Colonic mucosa (tissue), 4 donors: ENCODE data around the gene ADAMTS7. TPM values are rescaled to one million over a fixed set of nuclear protein-coding genes. Genes with fewer than 3 reads are reported as not detected.
"Not testable (repeated sequence)": the region's sequence is repeated elsewhere in the genome, so short reads cannot be mapped to it uniquely, and the experiment has no call there.

ENCODE experiments used
- DNase-seq: peaks from one replicate; pipeline ENCODE4 v3.0.0-alpha.2; 2020
- H3K27ac ChIP-seq: fragments of 200-600 bp; one replicate; pipeline ENCODE4 v1.8.0; 2021
- H3K27me3 ChIP-seq: fragments of 200-600 bp; one replicate; pipeline ENCODE4 v1.8.0; 2021
- H3K36me3 ChIP-seq: fragments of 200-600 bp; one replicate; pipeline ENCODE4 v1.8.0; 2021
- H3K4me1 ChIP-seq: fragments of 200-600 bp; one replicate; pipeline ENCODE4 v1.8.0; 2021; ENCODE audit warnings: mild to moderate bottlenecking
- H3K4me3 ChIP-seq: fragments of 200-600 bp; one replicate; pipeline ENCODE4 v1.8.0; 2021
- H3K9ac ChIP-seq, 2 donors: one replicate each; pipeline ENCODE4 v1.7.0; 2013; ENCODE audit warnings: control low read depth in 2 of 2, low read depth in 2 of 2, low read length in 2 of 2
- H3K9me3 ChIP-seq: fragments of 200-600 bp; one replicate; pipeline ENCODE4 v1.8.0; 2021
- intact Hi-C: fragments of 100-400 bp; cut with DNase I; formaldehyde crosslinking; loops from one replicate; pipeline ENCODE4 v1.14.1; 2022
- total RNA-seq, 2 donors: library from RNA; stranded (reverse); fragmentation: NEBNext Ultra II Directional in 1 of 2; extraction: Animal tissue kit (Norgen Biotek cat#: 25700) in 1 of 2; gene quantifications; one replicate each; pipeline ENCODE4 v1.2.1, GENCODE V29; 2021
- TF ChIP-seq, protein P1 (sequence below): fragments of 200-600 bp; IDR thresholded peaks from one replicate; pipeline ENCODE4 v1.8.0; 2022; ENCODE audit warnings: antibody characterized with exemption, mild to moderate bottlenecking
- donor health status: healthy.
- donor health status: DM: no; HTN: no; CAD: no.
- donor health status: DM: no; HTN: no; CAD: no.

Gene ADAMTS7
- total RNA-seq, 2 donors from 2014 or later = 1.6 to 1.8 TPM

DNA sequence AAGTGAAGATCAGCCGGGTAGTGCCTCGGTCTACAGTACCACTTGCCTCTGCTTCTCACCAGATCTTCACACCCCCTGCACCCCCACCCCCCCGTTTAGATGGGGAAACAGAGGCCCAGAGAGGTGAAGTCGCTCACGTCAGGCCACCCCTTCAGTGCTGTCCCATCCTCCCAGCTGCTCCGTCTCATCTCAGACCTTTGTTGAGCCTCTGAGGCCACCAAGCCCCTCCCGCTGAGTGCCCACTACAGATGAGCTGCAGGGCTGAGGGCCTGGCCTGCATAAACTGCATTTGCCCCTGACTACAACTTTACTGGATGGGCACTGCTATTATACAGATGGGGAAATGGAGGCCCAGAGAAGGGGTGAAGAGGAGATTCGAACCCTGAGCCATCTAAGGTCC is 35.8 kb downstream of the ADAMTS7 start:
- no peak for DNase-seq
- TF ChIP-seq, protein P1, sequence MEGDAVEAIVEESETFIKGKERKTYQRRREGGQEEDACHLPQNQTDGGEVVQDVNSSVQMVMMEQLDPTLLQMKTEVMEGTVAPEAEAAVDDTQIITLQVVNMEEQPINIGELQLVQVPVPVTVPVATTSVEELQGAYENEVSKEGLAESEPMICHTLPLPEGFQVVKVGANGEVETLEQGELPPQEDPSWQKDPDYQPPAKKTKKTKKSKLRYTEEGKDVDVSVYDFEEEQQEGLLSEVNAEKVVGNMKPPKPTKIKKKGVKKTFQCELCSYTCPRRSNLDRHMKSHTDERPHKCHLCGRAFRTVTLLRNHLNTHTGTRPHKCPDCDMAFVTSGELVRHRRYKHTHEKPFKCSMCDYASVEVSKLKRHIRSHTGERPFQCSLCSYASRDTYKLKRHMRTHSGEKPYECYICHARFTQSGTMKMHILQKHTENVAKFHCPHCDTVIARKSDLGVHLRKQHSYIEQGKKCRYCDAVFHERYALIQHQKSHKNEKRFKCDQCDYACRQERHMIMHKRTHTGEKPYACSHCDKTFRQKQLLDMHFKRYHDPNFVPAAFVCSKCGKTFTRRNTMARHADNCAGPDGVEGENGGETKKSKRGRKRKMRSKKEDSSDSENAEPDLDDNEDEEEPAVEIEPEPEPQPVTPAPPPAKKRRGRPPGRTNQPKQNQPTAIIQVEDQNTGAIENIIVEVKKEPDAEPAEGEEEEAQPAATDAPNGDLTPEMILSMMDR = no peak
- Histone ChIP-seq H3K36me3 (no peaks in the 10 kb centered on the region), H3K4me3 (no peak overlapping the region), H3K9me3 (no peaks in the 10 kb centered on the region), H3K27me3 (no peaks in the 10 kb centered on the region), H3K27ac (no peak overlapping the region), H3K4me1 (no peaks in the 10 kb centered on the region), H3K9ac (no peak overlapping the region)
- intact Hi-C loops = no loop called here

DNA sequence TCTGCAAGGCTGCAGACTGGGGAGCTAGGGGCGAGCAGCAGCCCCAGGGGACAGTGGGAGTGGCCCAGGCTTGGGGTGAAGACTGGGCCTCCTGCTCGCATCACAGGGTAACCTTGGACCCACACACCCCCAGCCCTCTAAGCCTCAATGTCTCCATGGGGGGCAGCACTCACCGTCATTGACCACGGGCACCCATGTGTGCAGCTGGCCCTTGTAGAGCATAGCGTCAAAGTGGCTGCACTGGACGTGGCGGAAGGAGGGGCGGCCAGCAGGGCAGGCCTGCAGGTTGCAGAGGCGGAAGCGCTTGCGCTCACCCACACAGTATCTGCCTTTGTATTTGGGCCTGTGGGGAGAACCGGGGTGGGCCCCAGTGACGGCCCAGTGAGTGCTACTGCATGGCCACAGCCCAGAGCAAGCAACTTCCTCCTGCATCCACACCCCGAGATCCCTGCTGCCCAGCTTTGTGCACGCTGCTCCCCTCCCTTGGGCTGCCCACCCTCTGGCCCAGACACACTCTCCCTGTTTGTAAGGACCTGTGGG is 36.7 kb downstream of the ADAMTS7 start:
- intact Hi-C loops = not testable (repeated sequence)

DNA sequence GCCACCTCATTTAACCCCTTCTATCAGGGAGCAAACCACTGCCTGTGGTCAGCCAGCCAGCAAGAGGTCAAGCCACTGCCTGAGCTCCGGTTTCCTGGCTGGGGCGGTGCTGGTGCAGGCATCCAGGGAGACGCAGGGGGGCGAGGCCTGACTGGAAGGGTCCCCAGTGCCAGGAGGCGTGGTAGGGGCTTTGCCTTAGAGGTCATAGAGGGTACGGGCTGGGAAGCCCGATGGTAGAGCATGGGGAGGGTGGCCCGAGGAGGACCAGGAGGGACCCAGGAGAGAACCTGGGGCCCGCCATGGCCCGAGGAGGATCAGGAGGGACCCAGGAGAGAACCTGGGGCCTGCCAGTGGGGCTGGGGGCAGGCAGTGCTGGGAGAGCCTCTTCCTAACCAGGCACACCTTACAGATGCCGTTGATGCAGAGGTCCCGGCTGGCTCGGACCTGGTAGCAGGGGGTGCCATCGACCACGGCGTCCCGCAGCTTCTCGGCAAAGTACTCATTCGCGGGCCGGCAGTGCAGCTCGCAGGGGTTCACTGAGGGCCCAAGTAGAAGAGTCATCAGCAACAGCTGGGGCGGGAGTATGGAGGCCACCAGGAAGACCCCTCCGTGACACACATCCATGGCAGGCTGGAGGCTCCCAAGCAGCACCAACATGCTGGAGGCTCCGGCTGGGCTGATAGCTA is 37.4 kb downstream of the ADAMTS7 start:
- intact Hi-C loops, H3K27ac ChIP-seq, H3K27me3 ChIP-seq, H3K4me3 ChIP-seq, H3K9me3 ChIP-seq, DNase-seq, H3K4me1 ChIP-seq, H3K36me3 ChIP-seq, H3K9ac ChIP-seq: not testable (repeated sequence)

More for the DNA sequence above, 36.7 kb downstream of the ADAMTS7 start:
- H3K36me3 ChIP-seq, H3K4me1 ChIP-seq, H3K9ac ChIP-seq, H3K27ac ChIP-seq, H3K9me3 ChIP-seq, H3K27me3 ChIP-seq, DNase-seq, H3K4me3 ChIP-seq: not testable (repeated sequence)

DNA sequence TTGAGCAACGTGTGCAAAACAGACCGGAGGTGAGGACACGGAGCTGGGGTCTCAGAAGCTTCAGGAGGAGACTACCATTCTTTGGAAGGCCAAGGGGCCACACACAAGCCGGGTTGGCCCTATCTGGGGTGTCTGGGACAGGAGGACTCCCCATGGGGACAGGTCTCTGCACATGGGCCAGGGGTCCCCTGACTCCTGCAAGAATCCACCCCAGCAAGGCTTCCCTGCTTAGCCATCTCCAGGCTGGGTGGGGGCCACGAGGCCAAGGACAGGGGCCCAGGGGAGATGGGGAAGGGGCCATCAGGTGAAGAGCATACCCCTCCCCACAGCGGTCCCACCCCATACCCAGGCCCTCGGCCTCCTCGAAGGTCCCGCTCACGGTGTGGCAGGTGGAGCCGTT is 38.5 kb downstream of the ADAMTS7 start:
- Histone ChIP-seq H3K27me3 (no peaks in the 10 kb centered on the region), H3K9me3 (no peaks in the 10 kb centered on the region), H3K36me3 (no peaks in the 10 kb centered on the region), H3K4me3 (no peak overlapping the region), H3K9ac (no peak overlapping the region), H3K27ac (no peak overlapping the region), H3K4me1 (no peaks in the 10 kb centered on the region)
- intact Hi-C loops = no loop called here
- DNase-seq = no peak
- TF ChIP-seq, protein P1 = no peak

DNA sequence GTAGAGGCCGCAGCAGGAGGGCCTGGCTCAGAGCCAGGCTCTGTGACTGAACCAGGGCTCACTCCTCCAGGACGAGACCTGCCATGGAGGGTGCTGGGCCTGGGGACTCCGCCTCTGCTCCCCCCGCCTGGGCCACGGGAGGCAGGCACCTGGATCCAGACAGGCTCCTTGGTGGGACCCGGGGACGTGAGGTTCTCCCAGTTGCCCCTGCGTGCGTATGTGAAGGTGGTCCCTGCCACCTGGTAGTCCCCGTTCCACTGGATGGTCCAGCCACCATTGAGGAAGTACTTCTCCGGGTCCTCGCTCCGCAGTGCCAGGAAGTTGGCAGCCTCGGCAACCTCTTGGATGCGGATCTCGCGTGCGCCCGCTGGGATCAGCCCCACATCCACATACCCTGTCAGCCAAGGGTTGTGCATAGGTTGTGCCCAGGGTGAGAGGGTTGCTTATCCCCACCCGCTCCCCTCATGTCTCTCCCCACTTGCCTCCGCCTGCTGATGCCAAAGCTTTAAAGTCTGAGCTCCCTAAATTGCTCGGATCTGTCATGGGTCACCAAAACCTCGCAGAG is 39.7 kb downstream of the ADAMTS7 start:
- H3K9ac ChIP-seq, H3K9me3 ChIP-seq, intact Hi-C loops, H3K27me3 ChIP-seq, DNase-seq, H3K4me3 ChIP-seq, H3K27ac ChIP-seq, H3K36me3 ChIP-seq, H3K4me1 ChIP-seq: not testable (repeated sequence)

DNA sequence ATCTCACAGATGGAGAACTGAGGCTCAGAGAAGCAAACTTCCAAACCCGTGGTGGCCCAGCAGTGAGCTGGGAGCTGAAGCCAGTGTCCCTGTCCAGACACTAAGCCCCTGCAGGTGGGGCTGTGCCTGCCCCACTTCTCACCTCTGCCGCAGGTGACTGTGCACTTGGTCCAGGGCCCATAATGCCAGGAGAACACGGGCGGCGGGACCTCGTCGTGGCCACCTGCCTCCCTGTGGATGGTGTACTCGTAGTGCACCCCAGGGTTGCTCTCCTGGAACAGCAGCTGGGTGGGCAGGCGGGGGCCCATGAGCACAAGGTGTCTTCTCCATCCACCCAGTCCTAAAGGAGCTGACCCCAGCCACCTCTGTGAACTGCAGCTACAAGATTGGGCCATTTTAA is 40.2 kb downstream of the ADAMTS7 start:
- H3K9me3 ChIP-seq, DNase-seq, H3K9ac ChIP-seq, H3K4me3 ChIP-seq, intact Hi-C loops, H3K36me3 ChIP-seq, H3K27me3 ChIP-seq, H3K4me1 ChIP-seq, H3K27ac ChIP-seq: not testable (repeated sequence)

DNA sequence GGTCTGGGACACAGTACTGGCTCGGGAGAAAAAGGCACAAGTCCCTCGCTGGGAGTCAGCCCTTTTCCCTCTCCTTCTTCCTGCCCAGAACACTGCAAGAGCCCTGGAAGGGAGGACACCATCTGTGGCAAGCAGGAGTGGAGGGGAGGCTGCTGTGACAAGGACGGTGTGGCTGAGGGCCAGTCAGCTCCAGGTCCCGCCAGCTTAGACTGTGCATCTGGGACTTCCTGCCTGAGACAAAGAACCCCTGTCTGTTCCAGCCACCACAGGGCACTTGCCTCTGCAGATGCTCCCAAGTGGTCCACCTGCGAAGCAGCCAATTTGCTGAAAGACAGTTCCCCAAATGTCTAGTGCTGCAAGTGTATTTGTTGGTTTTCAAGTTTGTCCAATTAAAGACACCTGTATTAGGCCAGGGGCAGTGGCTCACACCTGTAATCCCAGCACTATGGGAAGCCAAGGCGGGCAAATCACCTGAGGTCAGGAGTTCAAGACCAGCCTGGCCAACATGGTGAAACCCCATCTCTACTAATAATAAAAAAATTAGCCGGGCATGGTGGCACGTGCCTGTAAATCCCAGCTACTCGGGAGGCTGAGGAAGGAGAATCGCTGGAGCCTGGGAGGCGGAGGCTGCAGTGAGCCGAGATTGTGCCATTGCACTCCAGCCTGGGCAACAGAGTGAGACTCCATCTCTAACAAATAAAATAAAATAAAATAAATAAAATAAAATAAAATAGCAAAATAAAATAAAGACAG is 41.6 kb downstream of the ADAMTS7 start:
- H3K4me3 ChIP-seq, H3K4me1 ChIP-seq, H3K9me3 ChIP-seq, intact Hi-C loops, H3K36me3 ChIP-seq, H3K9ac ChIP-seq, H3K27me3 ChIP-seq, DNase-seq, H3K27ac ChIP-seq: not testable (repeated sequence)
